Liver (tissue), 1 donor: ENCODE results near the gene ANTXR1.

ENCODE experiments used
- SP1 ChIP-seq: IDR thresholded peaks from 2 replicates; pipeline ENCODE4 v1.6.1; 2018; ENCODE audit warnings: antibody characterized with exemption, mild to moderate bottlenecking
- TAF1 ChIP-seq: conservative IDR thresholded peaks from 2 replicates; pipeline ENCODE4 v1.6.1; 2016; ENCODE audit warnings: antibody characterized with exemption, mild to moderate bottlenecking
- donor health status: healthy.

- TF ChIP-seq TAF1 (no peak), SP1 (no peak)
Observed at GRCh38 chr2:69116438-69116837, 103.5 kb downstream of the ANTXR1 start.
